ENCODE results near the gene NTN1. TPM values are rescaled to one million over a fixed set of nuclear protein-coding genes. Genes with fewer than 3 reads are reported as not detected.

Gene NTN1
- total and polyA plus RNA-seq, 2 of the 13 experiments (the other 11 are each of a cell fraction or from before 2014, with no cell fraction given): 0.04 to 0.05 TPM

GRCh38 chr17:9148905-9149525 is 127.7 kb downstream of the NTN1 start:
- Histone ChIP-seq H3K4me3 (replicated peaks in 1 of 3; ENCODE audit: insufficient read depth in 1 of 3, low read depth in 2 of 3, low read length in 3 of 3) (no peak overlapping the region), H3K4me1 (ENCODE audit: insufficient read depth, low read length) (no peaks in the 10 kb centered on the region; the same call in 1 of the 2 replicates), H3K36me3 (replicated peaks in 1 of 2; ENCODE audit: control insufficient read depth in 1 of 2, insufficient read depth in 2 of 2, low read length in 2 of 2) (no peaks in the 10 kb centered on the region), H3K27ac (ENCODE audit: extremely low read length, insufficient read depth, low read length) (no peak overlapping the region), H3K4me2 (ENCODE audit: low read depth, low read length) (no peak overlapping the region), H3K9me3 (ENCODE audit: low read length) (no peaks in the 10 kb centered on the region), H3K79me2 (ENCODE audit: insufficient read depth, low read length) (no peaks in the 10 kb centered on the region), H3K9ac (ENCODE audit: insufficient read depth, low read depth, low read length) (no peak overlapping the region), H4K20me1 (ENCODE audit: insufficient read depth, low read length) (peaks cover 3% of the 10 kb centered on the region; the same call in 1 of the 2 replicates), H2AFZ (ENCODE audit: low read length) (no peak overlapping the region), H3K27me3 (ENCODE audit: control insufficient read depth in 1 of 2, insufficient read depth in 2 of 2, low read length in 2 of 2) (peaks cover 19 to 79% of the 10 kb centered on the region in 2 experiments)
- CTCF ChIA-PET (ENCODE audit: low intra/inter-chr PET ratio, low total read pairs): no interaction called here
- TF ChIP-seq MAFF (IDR thresholded peaks at IDR 0.05; ENCODE audit: low read depth, low read length) (no peak), HNRNPUL1 (IDR thresholded peaks at IDR 0.05; ENCODE audit: low read depth, low read length) (no peak), CSRNP2 (CRISPR knock-in tag; conservative IDR thresholded peaks at IDR 0.05; ENCODE audit: low read depth) (no peak), ZBTB21 (CRISPR knock-in tag; IDR thresholded peaks at IDR 0.05) (no peak), ZNF644 (CRISPR knock-in tag; IDR thresholded peaks at IDR 0.05; ENCODE audit: low read depth) (no peak), PHF20 (CRISPR knock-in tag; IDR thresholded peaks at IDR 0.05) (no peak), SMC3 (IDR thresholded peaks at IDR 0.05; ENCODE audit: low read length) (no peak), RNF219 (CRISPR knock-in tag; IDR thresholded peaks at IDR 0.05) (no peak), HES4 (CRISPR knock-in tag; IDR thresholded peaks at IDR 0.05; ENCODE audit: borderline replicate concordance) (no peak)
- no peak for FAIRE-seq
- ATAC-seq: no peak
- BruUV-seq (replicated peaks): no TSS peak
- DNase-seq (ENCODE audit: low spot score): no peak
- POLR2A ChIA-PET: no interaction called here
- WGBS (ENCODE audit: low lambda C conversion rate): 16% methylated on average over 5 of the region's 6 CpGs
- intact Hi-C loops (cut with micrococcal nuclease; ENCODE audit: unreplicated experiment): no loop called here
- in situ Hi-C loops (cut with HindIII; ENCODE audit: extremely low pct_ligation_motif_present, low pct_unique_long_range_greater_than_20kb): no loop called here

All from HepG2 (cell line).